Measurements from ENCODE around the gene IFNL2. TPM values are rescaled to one million over a fixed set of nuclear protein-coding genes. Genes with fewer than 3 reads are reported as not detected.

The IFNL2 gene
- total and polyA plus RNA-seq, 7 donors: not detected

DNA sequence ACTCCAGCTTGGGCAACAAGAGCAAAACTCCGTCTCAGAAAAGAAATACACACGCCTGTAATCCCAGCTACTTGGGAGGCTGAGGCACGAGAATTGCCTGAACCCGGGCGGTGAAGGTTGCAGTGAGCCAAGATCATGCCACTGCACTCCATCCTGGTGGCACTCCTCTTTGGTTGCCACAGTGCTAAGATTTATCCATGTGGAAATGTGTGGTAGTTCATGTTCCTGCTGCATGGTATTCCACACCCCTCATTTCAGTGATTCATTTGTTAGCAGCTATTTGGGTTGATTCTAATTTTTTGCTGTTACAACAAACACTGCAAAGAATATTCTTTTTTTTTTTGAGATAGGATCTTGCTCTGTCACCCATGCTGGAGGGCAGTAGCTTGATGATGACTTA, 35.5 kb upstream of the IFNL2 start:
- Histone ChIP-seq H3K36me3 (no peaks in the 10 kb centered on the region), H3K9me3 (no peaks in the 10 kb centered on the region), H3K27ac (no peak overlapping the region), H3K4me1 (no peaks in the 10 kb centered on the region), H3K27me3 (peaks cover 0 to 22% (median 10%) of the 10 kb centered on the region in 3 donors), H3K4me3 (no peak overlapping the region)
- WGBS, 2 donors: 86 to 92% methylated on average over 5 of the region's 5 CpGs
- no peak for DNase-seq
- intact Hi-C loops (cut with DNase I): no loop called here
- TF ChIP-seq POLR2A (IDR thresholded peaks at IDR 0.05) (no peak), POLR2AphosphoS5 (IDR thresholded peaks at IDR 0.05) (no peak), EP300 (IDR thresholded peaks at IDR 0.05) (no peak)
- TF ChIP-seq, protein P1, sequence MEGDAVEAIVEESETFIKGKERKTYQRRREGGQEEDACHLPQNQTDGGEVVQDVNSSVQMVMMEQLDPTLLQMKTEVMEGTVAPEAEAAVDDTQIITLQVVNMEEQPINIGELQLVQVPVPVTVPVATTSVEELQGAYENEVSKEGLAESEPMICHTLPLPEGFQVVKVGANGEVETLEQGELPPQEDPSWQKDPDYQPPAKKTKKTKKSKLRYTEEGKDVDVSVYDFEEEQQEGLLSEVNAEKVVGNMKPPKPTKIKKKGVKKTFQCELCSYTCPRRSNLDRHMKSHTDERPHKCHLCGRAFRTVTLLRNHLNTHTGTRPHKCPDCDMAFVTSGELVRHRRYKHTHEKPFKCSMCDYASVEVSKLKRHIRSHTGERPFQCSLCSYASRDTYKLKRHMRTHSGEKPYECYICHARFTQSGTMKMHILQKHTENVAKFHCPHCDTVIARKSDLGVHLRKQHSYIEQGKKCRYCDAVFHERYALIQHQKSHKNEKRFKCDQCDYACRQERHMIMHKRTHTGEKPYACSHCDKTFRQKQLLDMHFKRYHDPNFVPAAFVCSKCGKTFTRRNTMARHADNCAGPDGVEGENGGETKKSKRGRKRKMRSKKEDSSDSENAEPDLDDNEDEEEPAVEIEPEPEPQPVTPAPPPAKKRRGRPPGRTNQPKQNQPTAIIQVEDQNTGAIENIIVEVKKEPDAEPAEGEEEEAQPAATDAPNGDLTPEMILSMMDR (IDR thresholded peaks at IDR 0.05): no peak

GRCh38 chr19:39236527-39236926, 31.7 kb upstream of the IFNL2 start:
- Histone ChIP-seq H3K36me3 (no peaks in the 10 kb centered on the region), H3K4me1 (no peaks in the 10 kb centered on the region), H3K27ac (no peak overlapping the region), H3K9me3 (no peaks in the 10 kb centered on the region), H3K27me3 (peaks cover 0 to 37% (median 16%) of the 10 kb centered on the region in 3 donors), H3K4me3 (no peak overlapping the region)
- DNase-seq: no peak
- intact Hi-C loops (cut with DNase I): no loop called here
- WGBS, 2 donors: 76 to 82% methylated on average over 12 of the region's 12 CpGs
- TF ChIP-seq POLR2A (IDR thresholded peaks at IDR 0.05) (no peak), EP300 (IDR thresholded peaks at IDR 0.05) (no peak), POLR2AphosphoS5 (IDR thresholded peaks at IDR 0.05) (no peak)
- TF ChIP-seq, protein P1 (IDR thresholded peaks at IDR 0.05): no peak

GRCh38 chr19:39237200-39238184, 30.7 kb upstream of the IFNL2 start:
- 38 to 41% methylated on average over 22 of the region's 22 CpGs for WGBS, 2 donors
- intact Hi-C loops (cut with DNase I): no loop called here
- H3K36me3 ChIP-seq: no peaks in the 10 kb centered on the region
- H3K27me3 ChIP-seq: peaks cover 0 to 37% (median 16%) of the 10 kb centered on the region in 3 donors
- H3K4me3 ChIP-seq: no peak overlapping the region
- DNase-seq: no peak
- no peaks in the 10 kb centered on the region for H3K9me3 ChIP-seq
- H3K4me1 ChIP-seq: no peaks in the 10 kb centered on the region
- TF ChIP-seq, protein P1 (IDR thresholded peaks at IDR 0.05): no peak
- TF ChIP-seq POLR2AphosphoS5 (IDR thresholded peaks at IDR 0.05) (no peak), POLR2A (IDR thresholded peaks at IDR 0.05) (no peak)
- H3K27ac ChIP-seq: no peak overlapping the region

- H3K4me3 ChIP-seq: no peak overlapping the region
- peaks cover 0 to 37% (median 16%) of the 10 kb centered on the region in 3 donors for H3K27me3 ChIP-seq
- no peaks in the 10 kb centered on the region for H3K9me3 ChIP-seq
- intact Hi-C loops (cut with DNase I): no loop called here
- no peaks in the 10 kb centered on the region for H3K4me1 ChIP-seq
- TF ChIP-seq, protein P1 (IDR thresholded peaks at IDR 0.05): no peak
- no peak for TF ChIP-seq POLR2AphosphoS5 (IDR thresholded peaks at IDR 0.05)
- TF ChIP-seq EP300 (IDR thresholded peaks at IDR 0.05): no peak
- no peak for TF ChIP-seq POLR2A (IDR thresholded peaks at IDR 0.05)
- WGBS, 2 donors: 82 to 90% methylated on average over 6 of the region's 6 CpGs
- no peak overlapping the region for H3K27ac ChIP-seq
- H3K36me3 ChIP-seq: no peaks in the 10 kb centered on the region
- no peak for DNase-seq
These were observed 30.0 kb upstream of the IFNL2 start for GRCh38 chr19:39238209-39238608.
